NT2/D1 (cell line): ENCODE results near the gene B2M.

Experiments used
- YY1 ChIP-seq: IDR thresholded peaks from 2 replicates; pipeline ENCODE4 v1.6.1; 2011; ENCODE audit not compliant: insufficient read length, insufficient read depth
- ZNF274 ChIP-seq: IDR thresholded peaks from 2 replicates; pipeline ENCODE4 v1.6.1; 2011; ENCODE audit warnings: mild to moderate bottlenecking, low read depth, low read length

DNA sequence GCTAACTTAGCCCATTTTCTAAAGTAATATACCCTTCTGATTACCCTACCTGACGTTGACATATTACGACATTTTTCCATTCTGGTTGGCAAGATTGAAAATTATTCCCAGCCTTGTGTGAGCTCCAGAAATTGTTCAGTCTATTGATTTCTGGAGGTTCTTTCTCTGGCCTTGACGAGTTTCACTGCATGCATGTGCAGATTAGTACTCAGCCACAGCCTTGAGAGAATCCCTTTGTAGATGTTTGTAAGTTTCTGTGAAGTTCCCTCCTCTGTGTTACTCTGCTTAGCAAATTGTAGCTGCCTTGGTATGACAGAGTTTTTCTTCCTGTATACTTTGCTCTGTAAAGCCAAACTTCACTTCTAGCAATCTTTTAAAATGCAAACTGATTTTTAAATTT lies 52.5 kb downstream of the B2M start:
- TF ChIP-seq YY1 (no peak), ZNF274 (no peak)
